GM23248 (cell line): ENCODE measurements around the gene DUSP7.

Experiments
- EZH2 ChIP-seq: fragments of 200-600 bp; sonication (generic); IDR thresholded peaks from 2 replicates; pipeline ENCODE4 v1.6.1; 2018; ENCODE audit warnings: antibody characterized with exemption, mild to moderate bottlenecking; ENCODE audit not compliant: insufficient read depth, poor library complexity, severe bottlenecking
- EZH2phosphoT487 ChIP-seq: fragments of 200-600 bp; sonication (generic); IDR thresholded peaks from 2 replicates; pipeline ENCODE4 v1.6.1; 2018; ENCODE audit warnings: antibody characterized with exemption, moderate library complexity, mild to moderate bottlenecking, low read depth; ENCODE audit not compliant: insufficient read depth

DNA sequence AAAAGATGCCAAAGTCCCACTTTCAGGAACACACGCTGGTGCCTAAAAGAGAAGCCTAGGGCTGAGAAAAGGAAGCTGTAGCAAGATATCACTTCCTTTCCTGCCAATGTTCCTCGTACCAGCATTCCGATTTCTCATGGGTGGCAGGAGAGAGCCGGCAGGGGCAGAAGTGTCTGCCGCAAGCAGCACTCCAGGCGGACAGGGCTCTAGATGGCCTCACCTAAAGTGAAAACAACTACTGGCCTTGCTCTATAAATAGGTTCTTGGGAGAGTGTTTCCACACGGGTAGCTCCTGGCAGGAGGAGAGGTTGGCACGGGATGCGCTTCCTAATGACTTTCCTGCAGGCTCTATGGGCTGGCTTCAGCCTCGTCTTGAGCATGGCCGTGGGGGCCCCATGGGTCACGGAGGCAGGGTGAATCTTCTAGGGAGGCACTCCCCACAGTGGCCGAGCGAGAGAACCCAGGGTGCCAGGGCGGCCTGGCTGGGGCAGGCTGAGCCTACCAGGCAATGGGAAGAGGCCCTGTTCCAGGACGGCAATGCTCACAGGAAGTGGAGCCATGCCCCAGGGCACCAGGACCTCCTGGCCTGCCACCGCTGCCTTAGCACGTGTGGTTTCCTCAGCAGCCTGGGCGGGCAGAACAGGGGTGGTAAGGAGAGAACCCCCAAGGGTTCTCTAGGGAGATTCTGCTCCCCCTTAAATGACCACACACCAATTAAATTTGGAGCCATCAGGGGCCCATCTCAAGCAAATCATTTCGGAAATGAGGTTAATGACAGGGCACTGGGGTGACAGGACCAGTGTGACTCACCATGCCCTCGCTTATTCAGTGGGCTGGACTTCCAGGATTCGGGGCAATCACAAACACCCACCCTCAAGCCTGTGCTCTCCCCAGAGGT is 14.6 kb upstream of the DUSP7 start:
- TF ChIP-seq EZH2 (no peak), EZH2phosphoT487 (no peak)
